Fibroblast of skin of left quadriceps (primary cell): ENCODE results near the gene NKIRAS1.

Experiments used
- DNase-seq, 2 experiments: peaks; one replicate each; pipeline ENCODE4 v3.0.0-alpha.2; 2013; ENCODE audit warnings: low read depth in 2 of 2

Gene NKIRAS1

GRCh38 chr3:23916886-23917678, at the start of gene NKIRAS1, which contains the start of gene RPL15:
Gene NKIRAS1, minus strand, starts transcription at chr3:23916990. Its CDS starts 6,086 bp downstream, at chr3:23910904.
Gene RPL15, plus strand, starts transcription at chr3:23917132. Its CDS starts 728 bp downstream, at chr3:23917860.
- DNase-seq, result peak; percentile 93 to 94

GRCh38 chr3:23966328-23966727, 49.5 kb upstream of the NKIRAS1 start:
- peak; percentile 78 to 83 for DNase-seq

- no peak for DNase-seq
These were observed 47.9 kb upstream of the NKIRAS1 start for GRCh38 chr3:23964537-23965235.

GRCh38 chr3:23961913-23962312, 45.1 kb upstream of the NKIRAS1 start:
- DNase-seq, result no peak

GRCh38 chr3:23961066-23961465, 44.3 kb upstream of the NKIRAS1 start:
- no peak for DNase-seq

GRCh38 chr3:23960649-23961048, 43.9 kb upstream of the NKIRAS1 start:
- DNase-seq, result no peak

- DNase-seq, result peak; percentile 61 to 70
These were observed 42.5 kb upstream of the NKIRAS1 start for GRCh38 chr3:23959135-23959900.

- no peak for DNase-seq
These were observed 39.9 kb upstream of the NKIRAS1 start for GRCh38 chr3:23956701-23957100.

- no peak for DNase-seq
These were observed 37.4 kb upstream of the NKIRAS1 start for GRCh38 chr3:23954144-23954543.

GRCh38 chr3:23953523-23953922, 36.7 kb upstream of the NKIRAS1 start:
- no peak for DNase-seq

GRCh38 chr3:23952646-23953045, 35.9 kb upstream of the NKIRAS1 start:
- no peak for DNase-seq

- DNase-seq, result no peak
These were observed 33.5 kb upstream of the NKIRAS1 start for GRCh38 chr3:23950293-23950692.

GRCh38 chr3:23949784-23950183, 33.0 kb upstream of the NKIRAS1 start:
- no peak for DNase-seq

- DNase-seq, result no peak
These were observed 32.0 kb upstream of the NKIRAS1 start for GRCh38 chr3:23948761-23949160.

GRCh38 chr3:23945913-23946687, 29.3 kb upstream of the NKIRAS1 start:
- peak; percentile 95 to 96 for DNase-seq

- no peak for DNase-seq
These were observed 28.8 kb upstream of the NKIRAS1 start for GRCh38 chr3:23945663-23945912.

- DNase-seq, result peak in 1 of 2 experiments; percentile 52
These were observed 28.3 kb upstream of the NKIRAS1 start, which contains the start of gene NR1D2 for GRCh38 chr3:23944861-23945662. Gene NR1D2, plus strand, starts transcription at chr3:23945286. Its CDS starts 293 bp downstream, at chr3:23945579.

GRCh38 chr3:23944007-23944783, 27.4 kb upstream of the NKIRAS1 start:
- no peak for DNase-seq

GRCh38 chr3:23942546-23942945, 25.8 kb upstream of the NKIRAS1 start:
- no peak for DNase-seq

- DNase-seq, result no peak
These were observed 24.6 kb upstream of the NKIRAS1 start for GRCh38 chr3:23941440-23941839.
